ENCODE measurements around the gene FCHSD2.

FCHSD2 gene

DNA sequence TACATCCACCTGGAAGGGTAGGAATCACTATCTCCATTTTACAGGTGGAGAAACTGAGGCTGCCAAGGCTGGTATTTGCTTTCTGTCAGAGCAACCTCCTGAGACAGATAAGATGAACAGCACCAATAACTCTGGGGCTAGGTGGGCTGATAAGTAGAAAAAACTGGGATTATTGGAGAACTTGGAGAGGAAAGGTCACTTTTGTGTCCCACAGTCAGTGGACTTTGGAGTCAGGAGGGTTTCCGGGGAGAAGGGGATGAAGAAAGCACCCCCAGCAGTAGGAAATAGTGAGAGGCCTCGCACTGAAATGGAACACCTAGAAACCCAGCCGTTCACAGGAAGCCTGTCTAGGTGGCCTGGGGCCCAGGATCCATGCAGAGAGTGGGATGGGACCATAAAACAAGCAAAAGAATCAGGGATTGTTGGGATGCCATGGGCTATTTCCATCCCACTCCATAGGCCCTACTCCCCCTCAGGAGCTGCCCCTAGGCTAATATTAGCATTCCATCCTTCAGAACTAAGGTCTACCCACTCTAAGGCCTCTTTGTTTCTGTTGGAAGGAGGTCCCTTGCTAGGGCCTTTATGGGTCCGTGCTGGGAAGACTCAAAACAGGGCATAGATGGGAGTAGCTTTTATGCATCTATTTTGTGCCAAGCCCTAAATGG is 31.0 kb upstream of the FCHSD2 start:
- no peak for DNase-seq

DNA sequence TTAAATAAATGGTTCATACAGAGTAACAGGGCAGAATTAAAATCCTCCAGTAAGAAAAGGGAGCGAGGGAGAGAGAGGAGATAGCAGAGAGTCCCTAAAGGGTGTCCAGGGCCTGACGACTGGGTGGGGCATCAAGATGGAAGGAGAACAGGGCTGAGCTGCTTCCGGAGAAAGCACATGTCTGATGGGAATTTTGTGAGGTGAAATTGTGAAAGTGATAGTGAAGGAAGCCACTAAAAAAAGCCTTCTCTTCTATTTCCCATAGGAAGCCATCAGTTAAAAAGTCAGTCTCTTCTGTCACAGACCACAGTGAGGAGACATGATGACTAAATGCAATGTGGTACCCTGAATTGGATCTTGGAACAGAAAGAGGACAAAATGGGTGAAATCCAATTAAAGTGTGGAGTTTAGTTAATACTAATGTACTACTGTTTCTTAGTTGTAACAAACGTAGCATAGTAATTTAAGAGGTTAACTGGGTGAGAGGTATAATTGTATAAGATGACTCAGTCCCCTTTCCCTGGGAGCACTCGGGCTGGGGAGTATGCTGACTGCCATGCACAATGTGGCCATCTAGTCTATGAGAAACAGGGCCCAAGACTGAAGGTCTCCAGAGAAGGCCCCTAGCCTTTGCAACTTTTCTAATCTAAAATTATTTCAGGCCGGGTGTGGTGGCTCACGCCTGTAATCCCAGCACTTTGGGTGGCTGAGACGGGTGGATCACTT is 29.5 kb upstream of the FCHSD2 start:
- DNase-seq, result no peak

DNA sequence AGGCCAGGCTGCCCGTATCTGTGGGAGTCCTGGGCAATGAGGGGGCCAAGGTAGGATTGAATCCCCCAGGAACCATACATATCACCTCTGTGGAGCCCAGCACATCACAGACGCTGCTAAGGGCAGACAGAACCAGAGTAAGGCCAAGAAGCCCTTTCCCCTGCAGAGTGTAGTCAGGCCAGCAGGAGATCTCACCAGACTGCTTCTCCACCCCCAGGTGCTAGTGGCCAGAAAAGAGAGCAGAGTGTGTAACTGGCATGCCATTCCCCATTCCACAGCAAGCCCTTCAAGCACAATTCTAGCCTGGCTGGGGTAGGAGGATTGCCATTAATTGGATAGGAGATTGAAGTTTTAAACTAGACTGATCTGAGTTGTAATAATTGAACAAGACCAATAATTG is 28.0 kb upstream of the FCHSD2 start:
- DNase-seq, result no peak

DNA sequence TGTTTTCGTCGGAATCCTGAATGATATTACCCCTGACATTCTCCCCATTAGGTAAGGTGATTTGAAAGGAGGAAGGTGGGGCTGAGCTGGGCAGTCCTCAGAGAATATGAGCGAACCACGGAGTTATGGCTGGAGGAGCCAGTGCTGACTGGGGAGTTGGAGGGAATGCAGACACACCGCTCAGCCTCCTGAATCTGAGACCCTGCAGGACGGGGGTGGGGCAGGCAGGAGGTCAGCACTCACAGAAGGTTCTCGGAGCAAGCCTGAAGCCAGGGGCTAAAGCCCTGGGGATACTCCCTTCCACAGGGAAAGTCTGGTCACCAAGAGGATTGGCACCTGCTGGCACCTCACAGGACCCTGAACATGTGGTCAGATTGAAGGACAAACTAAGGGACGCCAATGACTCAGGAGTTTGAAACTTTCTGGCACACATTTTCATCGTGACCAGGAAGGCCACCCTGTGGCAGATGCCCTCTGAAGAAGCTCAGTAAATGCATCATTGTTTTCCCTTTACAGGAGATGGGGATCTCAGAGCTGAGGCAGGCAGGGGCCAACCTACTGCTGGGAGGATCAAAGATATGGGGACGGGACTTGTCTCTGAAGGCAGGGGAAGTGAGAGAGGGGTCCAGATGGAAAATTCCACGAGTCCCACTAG is 26.9 kb upstream of the FCHSD2 start:
- no peak for DNase-seq

DNA sequence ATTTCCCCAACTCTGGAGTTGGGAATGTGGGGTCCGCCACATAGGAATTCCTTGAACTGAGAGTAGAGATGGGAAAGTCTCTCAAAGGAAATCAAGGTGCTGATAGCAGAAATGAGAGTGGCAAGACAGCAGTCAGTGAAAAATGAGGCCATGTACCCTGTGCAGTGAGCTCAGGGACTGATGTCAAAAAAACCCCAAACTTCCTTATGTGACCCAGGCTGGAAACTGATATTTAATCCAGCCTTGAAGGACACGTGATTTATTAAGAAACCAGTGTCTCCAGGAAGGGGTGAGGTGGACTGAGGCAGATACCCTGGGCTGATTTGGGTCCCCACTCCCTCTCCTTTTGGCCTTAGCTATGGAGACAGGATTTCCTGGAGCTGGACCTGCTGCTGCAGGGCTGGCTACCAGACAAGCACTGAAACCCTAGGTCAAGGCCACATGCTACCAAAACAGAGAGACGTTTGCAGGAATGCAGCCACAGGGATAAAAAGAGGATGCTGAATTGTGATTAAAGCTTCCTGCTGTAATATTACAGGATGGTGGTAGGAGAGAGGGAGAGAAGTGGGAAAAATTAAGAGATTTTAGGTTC is 25.3 kb upstream of the FCHSD2 start:
- no peak for DNase-seq

DNA sequence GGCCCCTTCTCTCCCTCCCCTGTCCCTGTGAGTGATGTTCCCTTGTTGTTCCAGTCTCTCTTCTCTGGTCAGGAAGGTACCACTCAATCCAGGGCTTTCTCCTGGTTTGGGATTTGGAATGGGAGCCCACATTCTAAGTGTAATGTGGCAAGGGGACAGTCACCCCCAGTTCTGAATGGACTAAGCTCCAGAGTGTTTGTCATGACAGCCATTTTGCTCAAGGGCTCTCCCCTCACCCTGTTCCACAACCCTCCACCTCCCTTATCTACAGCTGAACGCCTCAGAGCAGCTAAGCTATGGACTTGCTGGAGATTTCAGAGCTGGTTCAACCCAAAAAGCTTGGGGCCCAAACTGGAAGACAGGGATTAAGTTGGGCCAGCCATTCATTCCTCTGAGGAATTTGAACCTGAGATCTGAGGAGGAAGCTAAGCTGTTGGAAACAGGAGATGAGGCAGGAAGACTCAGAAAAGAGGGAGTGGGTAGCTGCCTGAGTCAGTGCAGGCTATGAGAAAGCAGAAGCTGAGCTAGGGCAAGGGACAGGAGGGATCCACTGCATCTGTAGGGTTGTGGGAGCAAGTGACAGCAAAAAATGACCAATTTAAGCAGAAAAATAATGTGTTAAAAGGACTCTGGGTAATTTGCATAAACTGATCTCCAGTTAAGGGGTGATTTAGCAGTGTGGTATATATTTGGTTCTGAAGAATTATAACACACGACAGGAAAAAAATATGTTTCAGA is 22.9 kb upstream of the FCHSD2 start:
- DNase-seq, result no peak

DNA sequence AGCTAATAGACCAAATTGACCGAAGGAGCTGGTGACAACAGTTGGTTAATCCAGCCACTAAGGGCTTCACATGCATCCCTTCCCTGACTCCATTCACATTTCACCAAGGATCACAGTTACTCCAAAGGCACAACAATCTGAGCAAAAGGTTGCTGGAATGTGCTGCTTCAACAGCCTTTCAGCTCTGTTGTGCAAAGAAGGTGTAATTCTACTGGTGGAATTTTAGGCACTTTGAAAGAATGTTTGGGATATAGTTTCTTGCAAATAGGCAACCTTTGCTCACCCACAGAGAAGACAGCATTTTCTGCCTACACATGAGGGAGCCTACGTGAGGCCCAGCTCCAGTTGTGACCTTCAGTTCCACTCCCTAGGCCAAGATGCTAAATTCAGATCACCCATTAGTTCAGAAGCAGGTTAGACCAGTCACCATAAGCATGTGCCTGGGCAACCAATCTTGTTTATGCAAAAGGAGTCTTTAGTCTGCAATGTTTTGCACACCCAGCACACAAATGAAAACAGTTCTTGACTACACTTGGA is 21.6 kb upstream of the FCHSD2 start:
- no peak for DNase-seq

DNA sequence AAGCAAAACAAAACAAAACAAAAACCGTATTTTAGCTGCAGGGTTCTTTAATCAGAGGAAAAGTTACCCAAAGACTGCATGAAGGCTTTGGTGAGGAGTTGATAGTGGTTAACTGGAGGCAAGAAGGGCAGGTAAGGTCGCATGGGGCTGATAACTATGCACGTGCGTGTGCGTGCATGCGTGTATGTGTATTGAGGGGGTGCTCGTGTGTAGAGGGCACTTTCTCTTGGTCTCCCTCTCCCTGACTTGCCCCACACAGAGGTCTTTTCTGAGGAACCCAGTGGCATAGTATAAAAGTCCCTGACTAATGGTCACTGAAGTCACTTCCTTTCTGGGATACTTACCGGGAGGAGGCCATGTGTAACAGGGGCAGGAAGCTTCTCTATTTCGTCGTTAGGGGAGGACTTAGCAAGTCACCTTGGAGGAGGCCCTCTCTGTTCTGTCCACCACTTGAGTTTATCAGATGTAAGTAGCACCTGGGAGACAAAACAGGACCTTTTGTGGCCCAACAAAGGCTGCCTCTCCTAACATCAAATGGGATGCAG is 20.1 kb upstream of the FCHSD2 start:
- no peak for DNase-seq

DNA sequence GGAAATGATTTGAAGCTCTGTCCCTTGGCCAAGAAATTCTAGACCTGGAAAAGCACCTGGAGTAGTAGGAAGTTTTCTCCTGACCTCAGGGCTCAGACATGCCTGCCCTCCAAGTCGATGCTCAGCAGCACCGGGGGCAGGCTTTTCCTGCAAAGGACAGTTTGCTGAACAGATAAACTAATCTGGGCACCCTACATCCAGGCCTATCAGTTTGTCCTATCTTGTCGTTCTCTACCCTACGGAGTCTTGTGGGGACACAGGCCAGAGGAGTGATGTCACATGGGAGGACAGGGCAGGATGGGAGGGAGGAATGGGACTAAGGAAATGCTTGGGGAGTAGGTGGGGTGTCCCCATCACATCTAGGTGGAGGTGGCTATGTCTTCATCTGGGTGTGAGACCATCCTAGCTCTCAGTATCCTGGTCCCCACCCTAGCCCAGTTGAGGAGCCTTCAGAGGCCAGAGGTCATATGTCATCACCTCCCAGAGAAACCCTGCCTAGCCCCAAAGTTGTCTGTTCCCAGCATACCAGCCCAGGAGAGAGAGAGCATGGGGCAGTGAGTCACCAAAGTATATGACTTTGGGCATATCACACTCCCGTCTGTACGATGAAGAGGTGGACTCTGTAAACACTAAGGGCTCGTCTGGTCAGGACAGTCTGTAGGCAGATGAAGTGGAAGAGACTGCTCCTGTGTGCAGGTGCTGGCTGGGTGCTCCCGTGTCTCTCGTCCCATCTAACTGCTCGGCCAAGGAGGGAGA is 18.1 kb upstream of the FCHSD2 start:
- DNase-seq, result no peak

DNA sequence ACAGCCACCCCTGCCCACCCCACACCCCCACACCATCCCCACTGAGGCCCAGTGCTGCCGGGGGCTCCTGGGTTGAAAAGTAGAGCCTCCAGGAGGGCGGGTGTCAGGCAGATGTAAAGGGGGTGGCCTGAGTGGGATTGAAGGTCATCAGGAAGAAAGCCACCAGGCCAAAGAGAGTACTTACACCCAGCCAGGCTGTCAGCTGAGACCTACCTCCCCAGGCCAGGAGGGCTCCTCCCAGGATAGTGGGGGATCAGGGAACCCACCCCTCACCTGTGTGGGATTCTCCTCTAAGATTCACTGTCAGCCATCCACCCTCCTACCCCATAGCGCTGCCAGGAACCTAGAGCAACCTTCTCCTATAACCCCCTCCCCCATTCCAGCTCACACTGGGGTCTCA is 17.2 kb upstream of the FCHSD2 start:
- DNase-seq, result no peak

DNA sequence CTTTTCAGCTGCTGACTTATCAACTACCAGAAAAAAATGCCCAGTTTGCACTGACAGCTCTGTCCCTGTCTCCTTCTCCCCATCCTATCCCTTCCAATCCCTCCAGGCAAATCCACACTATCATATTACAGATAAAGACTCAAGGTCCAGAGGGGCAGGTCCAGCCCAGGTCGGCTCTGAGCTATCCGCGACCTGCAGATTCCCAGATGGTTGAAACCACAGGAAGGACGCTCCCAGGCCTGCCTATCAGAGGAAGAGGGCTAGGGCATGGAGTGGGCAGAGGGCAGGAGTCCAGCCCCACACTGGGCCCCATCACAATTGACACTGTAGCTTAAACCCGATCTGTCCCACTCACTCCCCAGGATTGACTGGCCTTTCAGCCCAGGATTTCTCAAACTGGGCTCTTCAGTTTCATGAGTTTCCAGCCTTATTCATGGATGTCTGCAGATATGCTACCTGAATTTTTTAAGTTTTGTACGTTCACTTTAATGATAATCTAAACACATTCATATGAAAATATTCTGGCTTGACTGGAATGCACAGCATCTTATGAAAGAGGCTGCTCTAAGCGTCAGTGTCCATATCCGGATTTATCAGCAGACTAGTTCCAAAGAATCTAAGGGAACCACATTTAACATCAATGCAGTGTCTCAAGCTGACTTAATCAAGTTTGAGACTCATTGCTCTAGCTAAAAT is 16.4 kb upstream of the FCHSD2 start:
- DNase-seq, result no peak

DNA sequence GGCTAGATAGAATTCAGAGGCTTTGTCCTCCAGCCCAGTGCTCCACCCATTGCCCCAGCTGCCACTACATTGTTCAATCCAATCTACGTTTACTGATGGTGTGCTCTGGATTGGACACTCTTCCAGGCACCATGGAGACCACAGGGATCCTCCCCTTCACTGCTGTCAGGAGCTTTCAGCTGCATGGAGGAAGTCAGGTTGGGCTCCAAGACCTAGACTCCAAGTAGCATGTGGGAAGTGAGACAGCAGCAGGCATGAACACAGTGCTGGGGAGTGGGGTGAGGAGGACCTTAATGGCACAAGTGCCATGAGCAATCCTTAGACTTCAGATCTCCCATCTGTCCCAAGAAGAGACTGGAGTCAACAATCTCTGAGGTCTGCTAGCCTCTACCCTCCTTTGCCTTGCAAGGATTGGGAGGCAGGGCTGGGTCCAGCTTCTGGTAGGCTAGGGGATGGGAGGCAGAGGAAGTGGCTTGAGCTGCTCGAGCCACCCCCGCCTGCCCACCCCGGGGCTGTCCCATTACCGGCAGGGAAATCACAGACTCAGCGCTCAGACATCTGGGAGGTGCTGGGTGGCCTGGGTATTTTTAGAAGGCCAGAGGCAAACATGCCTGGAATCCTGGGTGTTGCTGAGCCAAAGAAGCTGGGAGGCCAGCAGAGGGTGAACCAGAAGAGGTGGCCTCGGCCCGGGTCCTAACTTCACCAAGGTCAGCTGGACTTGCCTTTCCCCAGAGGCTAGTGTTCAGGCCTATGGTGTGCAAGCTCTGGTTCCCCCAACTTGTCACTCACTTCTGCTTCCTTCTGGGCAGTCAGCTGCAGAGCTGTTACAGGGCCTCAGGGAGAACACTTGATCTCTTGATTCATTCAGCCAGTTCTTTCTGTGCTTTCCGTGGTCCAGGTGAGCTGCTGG is 15.2 kb upstream of the FCHSD2 start:
- peak in 9 of 56 donors; percentile 12 to 63 (median 24) for DNase-seq

DNA sequence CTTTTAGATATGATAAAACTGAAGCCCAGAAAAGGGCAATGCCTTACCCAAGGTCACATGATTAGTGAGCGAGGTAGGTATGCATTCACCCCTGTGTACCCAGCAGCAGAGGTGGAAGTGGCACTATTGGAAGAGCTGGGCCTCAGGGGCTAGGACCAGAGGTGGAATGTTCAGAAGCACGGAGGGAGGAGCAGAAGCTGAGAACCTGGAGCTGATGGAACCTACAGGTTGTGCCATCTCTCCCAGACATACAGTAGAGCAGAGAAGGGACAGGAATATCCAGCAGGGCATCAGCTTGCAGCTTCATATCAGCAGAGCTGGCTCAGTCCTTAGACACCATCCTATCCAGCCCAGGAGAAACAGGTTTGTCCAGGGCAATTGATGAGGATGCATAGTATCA is 14.6 kb upstream of the FCHSD2 start:
- DNase-seq, result no peak

DNA sequence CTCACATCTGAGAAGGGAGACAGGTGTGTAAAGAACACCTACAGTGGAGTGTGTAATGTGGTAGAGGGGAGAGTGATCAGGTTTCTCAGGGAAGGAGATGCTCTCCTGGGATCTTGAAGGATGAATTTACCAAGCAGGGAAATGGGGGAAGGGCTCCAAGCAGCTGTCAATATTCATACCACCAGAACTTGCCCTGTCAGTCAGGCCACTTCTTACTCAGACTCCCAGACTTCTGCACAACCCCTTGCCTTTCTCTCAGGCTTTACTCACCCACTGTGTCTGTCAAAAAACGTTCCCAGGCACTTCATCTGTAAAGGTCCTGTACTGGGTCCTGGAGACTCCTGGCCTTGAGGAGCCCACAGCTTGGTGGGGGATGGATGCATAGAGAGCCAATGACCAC is 14.0 kb upstream of the FCHSD2 start:
- no peak for DNase-seq

DNA sequence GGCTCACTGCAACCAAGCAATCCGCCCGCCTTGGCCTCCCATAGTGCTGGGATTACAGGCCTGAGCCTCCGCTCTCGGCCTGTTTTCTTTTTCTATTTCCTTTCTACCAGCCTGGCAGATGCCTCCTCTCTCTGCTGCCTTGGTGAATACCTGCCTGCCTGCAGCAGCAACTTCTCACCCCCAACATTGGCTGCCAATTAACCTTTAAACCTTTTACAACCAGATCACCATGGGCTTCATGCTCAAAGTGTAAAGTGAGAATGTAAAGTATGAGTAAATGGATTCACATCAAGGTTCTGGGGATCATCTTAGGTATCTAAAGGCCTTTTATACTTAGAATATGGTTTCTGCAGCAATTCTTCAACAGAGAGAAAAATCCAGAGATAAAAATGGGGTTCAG is 13.0 kb upstream of the FCHSD2 start:
- no peak for DNase-seq

DNA sequence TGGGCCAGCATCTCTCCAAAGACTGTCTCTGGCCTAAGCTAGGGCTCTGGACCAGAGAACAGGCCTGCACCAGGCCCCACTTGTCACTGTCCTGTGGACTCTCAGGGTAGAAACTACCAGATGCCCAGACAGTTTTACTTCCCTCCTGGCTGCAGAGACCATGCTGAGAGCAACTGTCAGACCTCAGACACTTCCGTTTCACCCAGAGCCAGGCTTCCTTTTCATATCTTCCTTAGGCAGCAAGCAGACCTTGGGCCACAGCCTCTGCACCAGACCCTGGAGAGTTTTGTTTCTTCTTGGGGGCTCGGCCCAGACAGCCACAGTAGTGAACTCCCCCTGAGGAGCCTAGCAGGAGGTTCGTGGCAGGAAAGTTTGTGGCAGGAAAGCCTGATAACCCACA is 12.1 kb upstream of the FCHSD2 start:
- peak in 16 of 56 donors; percentile 7 to 65 (median 31) for DNase-seq

DNA sequence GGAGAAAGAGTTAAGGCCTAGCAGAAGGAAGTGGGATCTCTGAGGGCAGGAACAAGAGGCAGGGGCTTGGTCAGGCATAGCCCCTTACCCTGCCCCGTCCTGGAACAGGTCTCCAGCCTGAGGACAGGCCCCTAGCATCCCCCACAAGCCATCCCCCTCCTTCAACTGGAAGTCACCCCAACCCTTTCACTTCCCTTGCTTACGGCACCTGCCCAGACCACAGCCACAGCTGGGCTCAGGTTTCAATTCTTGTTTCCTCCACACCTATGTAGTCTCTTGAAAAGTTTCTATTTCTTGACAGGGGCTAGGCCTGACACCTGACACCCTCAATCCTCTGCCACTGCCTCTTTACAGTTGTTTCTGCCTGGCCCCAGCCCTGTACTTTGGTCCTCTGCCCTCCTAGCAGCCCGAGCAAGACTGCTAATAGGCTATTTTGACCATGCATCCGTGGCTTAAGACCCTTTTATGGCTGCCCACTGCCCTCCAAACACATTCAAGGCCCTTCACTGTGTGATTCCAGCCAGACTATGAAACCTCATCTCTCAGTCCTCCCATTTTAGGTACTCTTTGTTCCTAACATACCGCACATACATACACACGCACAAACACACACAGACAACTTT is 10.9 kb upstream of the FCHSD2 start:
- DNase-seq, result no peak
